HEK293 (cell line): ENCODE results near the gene ADPRH.

Experiments used
- ZFP3 ChIP-seq: fragments of 450-650 bp; formaldehyde crosslinking; IDR thresholded peaks from 2 replicates; pipeline ENCODE4 v1.5.1; 2016; ENCODE audit warnings: low read depth, missing biosample characterization, missing genetic modification characterization
- ZNF274 ChIP-seq, 2 experiments: fragments of 200-500 bp in 1 of 2; fragments of 450-650 bp in 1 of 2; sonication (Bioruptor generic) in 1 of 2; formaldehyde crosslinking in 1 of 2; IDR thresholded peaks; 2 replicates each; pipeline versions ENCODE4 v1.5.1 to v1.6.1; 2014 to 2016; ENCODE audit warnings: borderline replicate concordance in 1 of 2, inconsistent platforms in 1 of 2, low read length in 1 of 2, missing biosample characterization in 1 of 2, missing genetic modification characterization in 1 of 2
- TF ChIP-seq, protein P1 (sequence below): fragments of 450-650 bp; formaldehyde crosslinking; IDR thresholded peaks from 2 replicates; pipeline ENCODE4 v1.5.1; 2016; ENCODE audit warnings: missing biosample characterization, missing genetic modification characterization
- TF ChIP-seq, protein P2 (sequence below): fragments of 450-650 bp; formaldehyde crosslinking; IDR thresholded peaks from 2 replicates; pipeline ENCODE4 v1.5.1; 2016; ENCODE audit warnings: missing biosample characterization, missing genetic modification characterization
- TF ChIP-seq, protein P3 (sequence below): fragments of 450-650 bp; formaldehyde crosslinking; IDR thresholded peaks from 2 replicates; pipeline ENCODE4 v1.5.1; 2017; ENCODE audit warnings: missing biosample characterization, missing genetic modification characterization

DNA sequence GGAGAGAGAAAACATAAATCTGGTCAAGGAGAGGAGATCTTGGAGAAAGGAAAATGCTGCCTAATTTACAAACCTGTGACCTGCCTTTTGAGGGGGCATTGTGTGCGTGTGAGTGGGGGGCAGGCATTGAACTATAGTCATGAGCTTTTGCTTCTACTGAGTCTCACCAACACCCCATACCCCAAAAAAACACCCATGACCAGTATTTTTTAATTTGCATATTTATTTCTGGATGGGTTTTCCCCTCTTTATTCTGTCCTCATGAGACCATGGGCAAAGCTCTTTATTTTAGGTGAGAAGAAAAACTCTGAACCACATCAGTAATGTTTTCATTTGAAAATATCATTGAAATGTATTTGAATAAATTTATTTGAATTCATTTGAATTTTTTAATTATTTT, 40.5 kb upstream of the ADPRH start:
- TF ChIP-seq, protein P1, sequence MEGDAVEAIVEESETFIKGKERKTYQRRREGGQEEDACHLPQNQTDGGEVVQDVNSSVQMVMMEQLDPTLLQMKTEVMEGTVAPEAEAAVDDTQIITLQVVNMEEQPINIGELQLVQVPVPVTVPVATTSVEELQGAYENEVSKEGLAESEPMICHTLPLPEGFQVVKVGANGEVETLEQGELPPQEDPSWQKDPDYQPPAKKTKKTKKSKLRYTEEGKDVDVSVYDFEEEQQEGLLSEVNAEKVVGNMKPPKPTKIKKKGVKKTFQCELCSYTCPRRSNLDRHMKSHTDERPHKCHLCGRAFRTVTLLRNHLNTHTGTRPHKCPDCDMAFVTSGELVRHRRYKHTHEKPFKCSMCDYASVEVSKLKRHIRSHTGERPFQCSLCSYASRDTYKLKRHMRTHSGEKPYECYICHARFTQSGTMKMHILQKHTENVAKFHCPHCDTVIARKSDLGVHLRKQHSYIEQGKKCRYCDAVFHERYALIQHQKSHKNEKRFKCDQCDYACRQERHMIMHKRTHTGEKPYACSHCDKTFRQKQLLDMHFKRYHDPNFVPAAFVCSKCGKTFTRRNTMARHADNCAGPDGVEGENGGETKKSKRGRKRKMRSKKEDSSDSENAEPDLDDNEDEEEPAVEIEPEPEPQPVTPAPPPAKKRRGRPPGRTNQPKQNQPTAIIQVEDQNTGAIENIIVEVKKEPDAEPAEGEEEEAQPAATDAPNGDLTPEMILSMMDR (tag by site-specific recombination), result no peak
- TF ChIP-seq ZFP3, result no peak
- TF ChIP-seq ZNF274 (IDR thresholded peaks at IDR 0.05; ENCODE audit: low read length), result no peak
- no peak for TF ChIP-seq ZNF274 (tag by site-specific recombination; IDR thresholded peaks at IDR 0.05; ENCODE audit: borderline replicate concordance)
- TF ChIP-seq, protein P2, sequence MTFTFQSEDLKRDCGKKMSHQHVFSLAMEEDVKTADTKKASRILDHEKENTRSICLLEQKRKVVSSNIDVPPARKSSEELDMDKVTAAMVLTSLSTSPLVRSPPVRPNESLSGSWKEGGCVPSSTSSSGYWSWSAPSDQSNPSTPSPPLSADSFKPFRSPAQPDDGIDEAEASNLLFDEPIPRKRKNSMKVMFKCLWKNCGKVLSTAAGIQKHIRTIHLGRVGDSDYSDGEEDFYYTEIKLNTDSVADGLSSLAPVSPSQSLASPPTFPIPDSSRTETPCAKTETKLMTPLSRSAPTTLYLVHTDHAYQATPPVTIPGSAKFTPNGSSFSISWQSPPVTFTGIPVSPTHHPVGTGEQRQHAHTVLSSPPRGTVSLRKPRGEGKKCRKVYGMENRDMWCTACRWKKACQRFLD, result no peak
- TF ChIP-seq, protein P3, sequence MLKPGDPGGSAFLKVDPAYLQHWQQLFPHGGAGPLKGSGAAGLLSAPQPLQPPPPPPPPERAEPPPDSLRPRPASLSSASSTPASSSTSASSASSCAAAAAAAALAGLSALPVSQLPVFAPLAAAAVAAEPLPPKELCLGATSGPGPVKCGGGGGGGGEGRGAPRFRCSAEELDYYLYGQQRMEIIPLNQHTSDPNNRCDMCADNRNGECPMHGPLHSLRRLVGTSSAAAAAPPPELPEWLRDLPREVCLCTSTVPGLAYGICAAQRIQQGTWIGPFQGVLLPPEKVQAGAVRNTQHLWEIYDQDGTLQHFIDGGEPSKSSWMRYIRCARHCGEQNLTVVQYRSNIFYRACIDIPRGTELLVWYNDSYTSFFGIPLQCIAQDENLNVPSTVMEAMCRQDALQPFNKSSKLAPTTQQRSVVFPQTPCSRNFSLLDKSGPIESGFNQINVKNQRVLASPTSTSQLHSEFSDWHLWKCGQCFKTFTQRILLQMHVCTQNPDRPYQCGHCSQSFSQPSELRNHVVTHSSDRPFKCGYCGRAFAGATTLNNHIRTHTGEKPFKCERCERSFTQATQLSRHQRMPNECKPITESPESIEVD (tag by site-specific recombination), result no peak
